Activated T-cell treated with anti-CD3 and anti-CD28 coated beads, Interleukin-2, amount 50 U/mL, for 48 hours (primary cell): Measurements from ENCODE around the gene CDK18.
A peak's percentile ranks its signal among the peaks of the same experiment; 100 is the strongest.

Experiments used
- DNase-seq, 2 experiments: peaks; one replicate each; pipeline ENCODE4 v3.0.0-alpha.2; 2020

Gene CDK18

DNA sequence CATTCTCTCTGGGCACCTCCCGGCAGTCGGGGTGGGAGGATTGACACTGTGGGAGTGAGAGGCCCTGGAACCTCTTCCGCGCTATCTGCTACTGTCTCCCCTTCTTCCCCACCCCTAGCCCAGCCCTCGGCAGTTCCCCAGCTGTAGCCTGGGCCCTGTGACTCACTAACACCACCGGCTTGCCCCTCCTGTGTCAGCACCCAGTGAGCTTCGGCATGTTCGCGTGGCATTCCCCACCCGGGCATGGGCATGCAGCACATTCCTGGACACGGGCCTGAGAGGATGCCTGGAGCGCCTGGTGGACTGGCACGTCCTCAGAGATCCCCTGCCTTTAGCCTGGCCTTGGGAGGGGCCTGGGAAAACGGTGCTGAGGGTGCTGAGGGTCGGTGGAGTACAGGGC lies 1.3 kb downstream of the CDK18 start:
- no peak for DNase-seq

DNA sequence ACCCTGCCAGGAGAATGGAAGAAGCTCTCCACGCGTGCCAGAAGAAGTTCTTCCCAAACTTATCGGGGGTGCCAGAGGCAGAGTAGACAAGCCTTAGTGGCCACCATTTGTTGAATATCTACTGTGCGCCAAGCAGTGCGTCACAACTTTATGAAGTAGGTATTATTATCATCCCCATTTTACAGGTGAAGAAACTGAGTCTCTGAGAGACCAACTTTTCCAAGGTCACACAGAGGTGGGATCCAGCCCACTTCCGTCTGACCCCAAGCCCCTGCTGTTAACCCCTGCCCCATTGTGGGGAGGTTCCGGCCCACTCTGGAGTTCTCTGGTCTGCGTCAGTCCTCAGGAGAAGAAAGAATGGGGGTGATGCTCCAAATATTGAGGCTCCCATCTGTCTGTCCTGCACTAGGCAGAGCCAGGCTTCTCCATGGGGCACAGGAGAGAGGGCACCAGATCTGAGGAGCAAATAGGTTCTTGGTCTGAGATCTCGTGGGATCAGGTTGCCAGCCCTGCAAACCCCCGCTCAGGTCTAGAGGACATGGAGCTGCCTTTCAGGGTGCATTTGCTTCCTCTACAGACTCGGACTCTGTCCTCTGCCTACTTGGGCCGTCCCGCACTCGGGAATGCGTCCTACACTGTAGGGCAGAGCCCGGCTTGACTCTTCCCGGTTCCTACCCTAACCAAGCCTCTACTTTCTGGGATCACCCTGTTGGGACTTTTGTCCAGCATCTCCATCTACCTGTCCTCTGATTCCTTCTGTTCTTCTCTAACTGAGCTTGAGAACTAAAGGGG lies 2.1 kb downstream of the CDK18 start:
- DNase-seq, result no peak

DNA sequence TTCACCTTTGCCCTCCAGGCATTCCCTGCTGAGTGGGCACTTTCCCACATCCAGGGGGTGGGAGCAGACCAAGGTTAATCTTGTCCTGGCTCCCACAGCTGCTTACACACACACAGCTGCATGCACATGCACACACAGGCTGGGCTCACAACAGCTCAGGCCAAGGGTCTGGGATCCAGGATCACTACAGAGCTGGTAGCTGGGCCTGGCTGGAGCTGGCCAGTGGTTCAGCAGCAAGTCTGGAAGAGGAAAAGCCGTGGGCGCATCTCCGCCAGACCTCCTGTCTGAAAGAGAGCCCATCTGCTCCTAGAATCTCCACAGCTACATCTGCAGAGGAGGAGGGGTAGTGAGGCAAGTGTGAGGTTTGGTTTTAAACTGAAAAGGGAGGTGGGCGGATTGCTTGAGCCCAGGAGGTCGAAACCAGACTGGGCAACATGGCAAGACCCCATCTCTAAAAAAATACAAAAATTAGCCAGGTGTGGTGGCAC lies 3.8 kb downstream of the CDK18 start:
- no peak for DNase-seq

DNA sequence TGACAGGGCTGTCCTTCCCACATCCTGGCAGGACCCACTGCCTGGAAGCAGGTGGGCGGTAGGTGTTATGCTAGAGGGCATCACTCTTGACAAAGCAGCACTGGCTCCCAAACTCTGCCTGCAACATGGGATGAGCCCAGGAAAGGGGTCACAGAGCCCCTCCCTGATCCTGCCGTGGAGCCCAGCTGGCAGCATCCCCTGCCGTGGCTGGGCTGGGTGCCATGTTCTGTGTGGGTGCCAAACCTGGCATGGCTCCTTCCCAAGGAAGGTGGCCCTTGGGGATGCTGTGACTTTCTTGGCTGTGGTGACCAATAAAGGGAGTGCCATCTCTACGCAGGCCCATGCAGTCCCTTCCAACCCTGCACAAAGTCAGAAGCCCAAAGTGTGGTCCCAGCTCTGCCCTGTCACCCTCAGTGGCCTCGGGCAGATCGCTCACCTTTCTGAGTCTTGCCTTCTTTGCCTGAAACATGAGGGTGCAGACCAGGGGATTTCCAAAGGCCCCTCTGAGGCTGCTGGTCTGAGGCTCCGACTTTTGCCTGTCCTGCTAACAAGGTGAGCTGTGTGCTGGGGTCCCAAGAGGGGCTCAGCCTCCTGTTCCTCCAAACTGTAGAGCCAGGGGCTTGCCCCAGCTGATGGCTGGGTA lies 6.0 kb downstream of the CDK18 start:
- no peak for DNase-seq

DNA sequence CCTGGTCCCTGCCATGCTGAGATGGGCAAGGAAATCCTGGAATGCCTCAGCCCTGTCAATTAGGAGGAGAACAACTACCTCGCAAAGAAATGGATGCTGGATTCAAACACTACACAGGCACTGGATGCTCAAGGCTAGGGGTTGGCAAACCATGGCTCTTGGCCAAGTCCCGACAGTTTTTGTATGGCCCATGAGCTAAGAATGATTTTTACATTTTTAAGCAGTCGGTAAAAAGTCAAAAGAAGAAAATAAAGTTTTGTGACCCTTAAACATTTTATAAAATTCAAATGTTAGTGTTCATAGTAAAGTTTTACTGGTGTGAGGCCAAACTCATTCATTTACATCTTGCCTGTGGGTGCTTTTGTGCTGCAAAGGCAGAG lies 6.5 kb downstream of the CDK18 start:
- DNase-seq, result no peak

DNA sequence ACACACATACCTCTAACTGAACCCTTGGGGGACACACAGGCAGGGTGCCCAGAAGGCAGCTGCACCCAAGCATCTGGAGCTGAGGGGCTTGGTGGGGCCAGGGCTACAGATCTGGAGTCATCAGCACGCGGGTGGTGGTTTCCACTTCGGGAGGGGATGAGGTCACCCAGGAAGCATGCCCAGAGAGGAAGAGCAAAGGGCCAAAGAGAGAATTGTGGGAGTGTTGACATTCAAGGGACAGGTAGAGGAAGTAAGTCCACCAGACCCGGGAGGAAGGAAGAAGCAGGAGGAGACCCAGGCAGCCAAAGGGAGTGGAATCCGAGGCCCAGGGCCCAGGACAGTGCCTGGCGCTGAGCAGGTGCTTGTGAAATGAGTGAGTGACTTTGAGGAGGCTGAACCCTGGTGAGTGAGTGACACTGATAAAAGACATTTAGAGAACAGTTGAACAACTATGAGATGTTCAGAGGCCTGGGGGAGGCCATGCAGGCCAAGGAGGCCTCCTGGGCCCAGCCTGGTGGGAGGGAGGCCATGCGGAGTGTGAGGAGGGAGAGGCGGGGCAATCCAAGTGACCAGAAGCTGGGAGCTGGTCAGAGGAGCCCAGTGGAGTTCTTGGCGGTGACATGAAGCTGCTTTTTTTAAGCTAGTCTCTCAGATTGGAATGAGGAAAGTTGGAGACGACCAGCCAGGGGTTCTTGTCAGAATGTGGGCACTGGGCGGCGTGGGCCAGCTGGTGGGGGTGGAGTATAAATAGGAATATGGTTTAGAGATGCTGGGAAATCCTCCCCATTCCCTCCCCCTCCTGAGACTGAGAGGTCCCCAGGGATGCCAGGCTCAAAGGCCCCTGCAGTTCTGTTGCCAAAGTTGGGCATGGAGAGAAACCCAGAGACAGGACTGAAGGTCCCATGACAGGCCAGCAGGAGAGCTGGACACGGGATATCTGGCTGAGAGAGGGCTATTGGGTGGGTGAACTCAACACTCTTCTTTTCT lies 7.9 kb downstream of the CDK18 start:
- no peak for DNase-seq

DNA sequence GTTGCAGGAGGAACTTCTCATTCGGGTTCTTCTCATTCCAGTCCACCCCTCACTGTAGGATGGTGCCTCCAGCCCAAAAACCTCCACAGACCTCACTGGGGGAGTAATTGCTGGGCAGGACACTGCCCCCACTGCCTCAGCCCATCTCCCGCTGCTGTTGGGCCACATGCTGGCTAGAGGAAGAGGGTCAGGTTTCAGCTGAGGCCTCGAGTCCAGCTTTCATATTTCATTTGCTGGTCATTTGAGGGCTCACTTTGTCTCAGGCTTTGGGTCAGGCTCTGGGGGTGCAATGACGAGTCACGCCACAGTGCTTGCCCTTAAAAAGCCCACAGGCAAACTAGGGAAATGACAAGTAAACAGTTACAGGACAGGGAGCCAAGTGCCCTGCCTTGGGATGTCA lies 9.3 kb downstream of the CDK18 start:
- no peak for DNase-seq

DNA sequence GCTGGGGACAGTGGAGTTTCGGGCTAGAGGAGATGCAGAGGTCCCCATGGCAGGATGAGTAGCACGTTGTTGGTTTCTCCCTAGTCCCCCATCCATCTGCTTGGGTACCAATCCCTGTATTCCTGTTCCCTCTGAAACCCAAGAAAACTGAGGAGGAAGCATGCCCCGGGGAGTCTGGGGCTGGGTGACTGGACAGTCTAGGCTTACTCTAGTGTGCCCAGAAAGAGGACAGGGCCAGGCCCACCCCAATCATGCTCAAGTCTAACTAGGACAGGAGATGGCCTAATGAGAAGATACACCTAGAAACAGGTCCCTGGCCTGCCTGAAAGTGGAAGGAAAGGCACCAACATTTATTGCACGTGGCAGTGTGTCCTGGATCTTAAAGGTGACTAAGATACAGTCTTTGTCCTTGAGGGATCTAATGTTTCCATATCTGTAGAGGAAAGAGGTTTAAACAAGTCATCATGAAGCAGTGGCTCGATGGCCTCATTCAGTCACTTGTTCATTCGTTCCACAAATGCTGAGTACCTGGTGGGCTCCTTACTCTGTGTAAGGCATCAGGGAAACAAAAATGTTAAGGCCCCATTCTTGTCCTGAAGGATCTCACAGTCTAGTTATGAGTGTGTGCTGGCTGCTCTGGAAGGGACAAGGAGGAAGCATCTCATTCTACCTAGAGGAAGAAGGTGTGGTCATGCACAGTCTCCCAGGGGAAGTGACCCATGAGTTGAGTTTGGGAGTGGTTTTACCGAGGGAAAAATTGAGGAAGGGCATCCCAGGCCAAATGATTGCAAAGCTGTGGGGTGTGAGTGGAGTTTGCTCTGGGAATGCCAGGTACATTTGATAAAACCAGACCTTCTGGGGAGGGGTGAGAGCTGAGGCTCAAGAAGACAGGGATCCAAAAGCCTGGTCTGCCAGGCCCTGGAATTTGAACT lies 10.0 kb downstream of the CDK18 start:
- DNase-seq, result no peak

DNA sequence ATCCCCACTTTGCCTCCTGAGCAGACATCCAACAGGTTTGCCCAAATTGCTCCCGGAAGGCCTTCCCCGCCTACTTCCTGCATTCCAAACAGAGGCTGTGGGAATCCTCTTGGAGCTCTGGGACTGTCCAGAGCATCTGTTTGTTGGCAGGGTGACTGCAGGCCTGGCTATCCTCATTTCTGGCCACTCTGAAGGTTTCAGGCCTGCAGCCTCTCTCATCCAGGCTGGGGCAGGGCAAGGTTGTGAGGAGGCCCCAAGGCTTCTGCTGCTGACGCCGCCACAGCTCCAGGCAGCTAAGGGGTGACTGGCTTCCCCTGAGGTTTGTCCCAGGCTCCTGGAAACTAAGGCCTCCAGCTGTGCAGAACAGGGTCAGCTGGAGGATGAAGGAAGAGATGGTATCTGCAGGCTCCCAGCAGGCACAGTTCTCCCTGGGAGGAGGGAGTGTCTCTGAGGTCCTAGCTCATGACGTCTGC lies 11.3 kb downstream of the CDK18 start:
- DNase-seq, result no peak

DNA sequence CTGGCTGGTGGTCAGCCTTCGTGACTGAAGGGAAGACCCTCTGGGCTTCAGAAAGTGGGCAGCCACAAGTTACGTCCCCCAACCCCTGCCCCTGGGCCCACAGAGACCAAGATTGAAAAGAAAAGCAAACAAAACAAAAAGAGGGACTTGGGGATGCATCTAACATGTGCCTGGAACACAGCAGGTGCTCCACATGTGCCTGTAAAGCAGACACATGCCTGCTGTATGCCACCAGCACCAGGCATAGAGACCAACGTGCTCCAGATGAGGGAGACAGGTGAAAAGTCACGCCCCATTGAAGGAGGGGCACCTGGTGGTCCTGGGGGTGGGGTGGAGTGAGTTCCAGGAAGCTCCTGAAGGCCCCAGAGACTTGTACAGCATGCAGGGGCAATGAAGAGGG lies 11.9 kb downstream of the CDK18 start:
- no peak for DNase-seq

DNA sequence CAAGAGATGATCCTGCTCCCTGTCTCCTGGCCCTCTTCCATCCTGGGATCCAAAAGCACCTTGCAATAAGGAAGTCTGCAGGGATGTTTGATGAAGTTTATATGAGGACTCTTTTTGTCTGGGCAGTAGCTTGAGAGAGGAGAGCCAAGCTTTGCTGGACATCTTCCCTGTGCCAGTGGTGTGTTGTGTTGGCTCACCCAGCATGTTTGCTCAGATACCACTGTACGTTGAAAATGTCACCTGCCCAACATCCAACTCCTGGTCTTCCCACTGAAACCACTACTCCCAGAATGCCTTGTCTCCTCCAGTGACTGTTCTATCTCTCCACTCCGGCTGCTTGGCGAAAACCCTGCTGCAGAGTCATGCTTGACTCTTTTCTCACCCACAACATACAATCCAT lies 12.8 kb downstream of the CDK18 start:
- DNase-seq, result no peak

DNA sequence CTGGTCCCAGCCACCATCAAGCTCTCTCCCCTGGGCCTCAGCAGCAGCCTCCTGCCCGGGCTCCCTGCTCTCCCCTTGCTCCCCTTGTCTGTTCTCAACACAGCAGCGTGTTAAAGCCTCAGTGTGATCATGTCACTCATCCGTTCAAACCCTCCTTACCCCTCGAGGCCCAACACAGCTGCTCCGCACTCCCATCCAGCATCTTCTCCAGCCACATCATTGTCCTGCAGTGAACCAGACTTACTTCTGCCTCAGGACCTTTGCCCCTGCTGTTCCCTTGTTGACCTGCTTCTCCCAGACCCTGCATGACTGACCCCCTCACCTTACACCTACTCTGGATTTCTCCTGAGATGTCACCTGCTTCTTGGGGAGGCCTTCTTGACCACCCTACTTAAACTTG lies 13.3 kb downstream of the CDK18 start:
- DNase-seq, result no peak

DNA sequence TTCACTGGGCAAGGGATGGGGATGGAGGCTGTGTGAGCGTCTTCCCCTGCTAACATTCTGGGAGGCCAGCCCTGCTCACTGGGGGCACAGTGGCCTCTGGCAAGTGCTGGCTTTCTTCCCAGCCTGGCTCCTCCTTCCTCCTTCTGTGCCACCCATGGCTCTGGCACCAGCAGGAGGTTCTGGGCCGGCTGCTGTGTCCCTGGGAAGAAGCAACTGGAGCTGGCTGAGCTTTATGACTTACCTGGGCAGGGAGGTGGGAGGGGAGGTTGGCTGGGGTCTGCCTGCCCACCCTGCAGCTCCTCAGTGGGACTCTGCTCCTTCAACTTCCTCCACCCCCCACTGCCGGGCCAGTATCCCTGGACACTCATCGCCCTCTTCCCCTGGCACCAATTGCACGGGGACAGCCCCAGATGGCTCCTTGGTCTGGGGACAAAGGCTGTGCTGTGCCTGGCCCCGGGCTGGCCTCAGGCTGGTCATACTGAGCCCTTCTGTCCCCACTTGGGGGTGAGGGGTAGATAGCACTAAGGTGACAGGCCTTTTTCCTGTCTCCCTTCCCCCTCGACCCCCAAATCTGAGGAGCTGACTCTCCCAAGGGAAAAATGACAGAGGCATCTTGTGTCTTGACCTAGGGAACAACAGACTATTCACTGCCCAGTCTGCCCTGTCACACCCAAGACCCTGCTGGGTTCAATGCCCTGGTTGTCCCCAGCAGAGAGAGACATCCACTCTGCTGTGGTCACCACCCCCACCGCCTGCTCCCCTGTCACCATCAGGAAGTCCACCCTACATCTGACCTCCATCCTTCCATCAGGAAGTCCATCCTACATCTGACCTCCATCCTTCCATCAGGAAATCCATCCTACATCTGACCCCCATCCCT lies 14.4 kb downstream of the CDK18 start:
- no peak for DNase-seq

DNA sequence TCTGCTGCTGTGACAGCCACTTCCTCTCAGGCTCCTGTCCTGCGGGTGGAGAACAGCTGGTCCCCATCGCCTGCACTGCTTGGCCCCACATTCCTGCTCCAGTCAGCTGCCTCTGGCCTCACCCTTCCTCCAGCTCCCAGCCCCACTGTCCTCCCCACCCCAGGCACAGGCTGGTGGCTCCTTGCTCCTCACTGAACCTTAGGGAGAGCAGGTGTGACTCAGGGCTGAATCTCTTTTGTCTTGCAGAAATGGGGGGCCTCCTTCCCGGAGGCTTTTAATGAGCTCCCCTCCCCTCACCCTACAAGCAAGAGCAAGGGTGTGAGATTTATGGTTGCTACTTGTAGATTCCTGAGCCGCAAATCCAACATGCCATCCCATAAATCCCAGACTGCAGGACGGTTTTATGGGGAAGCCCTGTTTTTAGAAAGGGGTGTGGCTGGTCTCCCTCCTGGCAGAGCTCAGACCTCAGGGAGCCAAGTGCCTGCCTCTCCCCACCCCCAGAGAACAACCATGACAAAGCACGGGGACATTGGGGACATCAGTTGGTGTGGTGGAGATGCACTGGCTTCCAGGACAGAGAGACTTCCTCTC lies 15.2 kb downstream of the CDK18 start:
- DNase-seq, result no peak

DNA sequence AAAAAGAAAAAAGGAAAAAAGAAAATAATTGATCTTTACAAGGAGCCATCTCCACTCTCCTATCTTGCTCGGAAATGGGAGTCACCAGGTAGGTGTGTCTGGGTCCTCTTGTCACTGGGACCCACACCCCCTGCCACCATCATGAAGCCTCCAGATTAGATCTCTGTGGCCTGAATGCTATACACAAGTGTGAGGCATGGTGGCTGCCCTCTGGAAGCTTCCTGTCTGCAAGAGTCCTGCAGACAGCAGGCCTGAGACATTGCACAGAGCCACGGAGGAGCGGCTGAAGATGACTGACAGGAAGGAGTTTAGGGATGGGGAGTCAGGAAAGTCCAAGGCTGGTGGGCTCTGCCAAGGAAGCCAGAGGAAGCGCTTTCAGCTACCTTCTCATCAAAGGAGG lies 16.2 kb downstream of the CDK18 start:
- DNase-seq, result no peak

DNA sequence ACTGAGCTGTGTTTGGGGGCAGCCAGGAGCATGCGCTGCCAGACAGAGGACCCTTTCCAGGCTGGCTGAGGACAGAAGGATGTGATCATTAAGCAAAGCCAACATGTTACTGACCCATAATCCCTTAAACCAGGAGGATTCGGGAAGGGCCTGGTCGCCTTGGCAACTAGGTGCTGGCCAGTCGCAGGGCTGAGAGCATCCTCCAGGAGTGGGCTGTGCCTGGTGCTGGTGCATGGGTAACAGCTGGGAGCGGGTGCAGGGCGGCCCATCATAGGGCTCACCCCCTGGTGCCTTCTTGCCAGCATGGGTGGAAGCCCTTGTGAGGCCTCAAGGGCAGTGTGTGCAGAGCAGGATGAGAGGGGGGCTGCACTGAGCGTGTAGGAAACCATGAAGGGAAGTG lies 17.2 kb downstream of the CDK18 start:
- DNase-seq, result no peak

DNA sequence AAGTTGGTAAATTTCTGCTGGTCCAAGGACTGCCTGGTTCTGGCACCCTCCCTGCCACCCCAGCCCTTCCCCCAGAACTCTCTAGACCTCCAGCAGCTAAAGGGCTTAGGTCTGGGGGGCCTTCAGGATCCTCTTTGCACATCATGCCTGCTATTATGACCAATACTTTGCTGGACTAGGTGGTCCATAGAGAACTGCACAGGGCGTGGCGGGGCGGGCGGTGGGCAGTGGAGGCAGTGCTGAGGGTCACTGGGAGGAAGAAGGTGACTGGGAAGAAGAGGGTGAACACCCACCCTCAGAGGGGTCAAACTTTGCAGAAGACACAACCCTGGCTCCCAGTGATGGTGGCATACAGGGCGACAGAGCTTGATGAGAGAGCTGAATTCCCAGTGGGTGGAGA lies 18.2 kb downstream of the CDK18 start:
- DNase-seq, result no peak

DNA sequence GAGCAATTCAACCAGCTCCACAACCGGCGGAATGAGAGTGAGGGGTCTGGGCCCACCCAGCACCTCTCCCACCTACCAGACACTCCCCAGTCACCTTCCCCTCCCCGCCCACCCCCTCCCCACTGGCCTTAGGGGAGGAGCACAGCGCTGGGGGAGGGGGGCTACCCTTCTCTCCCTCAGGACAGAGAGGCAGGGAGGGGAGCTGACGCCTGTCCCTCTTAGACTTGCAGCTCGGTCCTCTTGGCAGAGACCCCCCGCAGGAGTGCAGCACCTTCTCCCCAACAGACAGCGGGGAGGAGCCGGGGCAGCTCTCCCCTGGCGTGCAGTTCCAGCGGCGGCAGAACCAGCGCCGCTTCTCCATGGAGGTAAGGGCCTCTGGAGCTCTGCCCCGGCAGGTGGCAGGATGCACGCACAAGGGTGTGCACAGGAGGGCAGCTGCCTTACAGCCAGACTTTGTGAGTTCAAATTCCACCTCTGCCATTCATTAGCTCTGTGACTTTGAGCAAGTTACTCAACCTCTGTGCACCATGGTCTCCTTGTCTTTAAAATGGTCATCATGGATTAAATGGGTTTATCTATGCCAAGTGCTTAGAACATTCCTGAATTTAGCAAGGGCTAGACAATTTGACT lies 18.9 kb downstream of the CDK18 start:
- DNase-seq, result no peak

DNA sequence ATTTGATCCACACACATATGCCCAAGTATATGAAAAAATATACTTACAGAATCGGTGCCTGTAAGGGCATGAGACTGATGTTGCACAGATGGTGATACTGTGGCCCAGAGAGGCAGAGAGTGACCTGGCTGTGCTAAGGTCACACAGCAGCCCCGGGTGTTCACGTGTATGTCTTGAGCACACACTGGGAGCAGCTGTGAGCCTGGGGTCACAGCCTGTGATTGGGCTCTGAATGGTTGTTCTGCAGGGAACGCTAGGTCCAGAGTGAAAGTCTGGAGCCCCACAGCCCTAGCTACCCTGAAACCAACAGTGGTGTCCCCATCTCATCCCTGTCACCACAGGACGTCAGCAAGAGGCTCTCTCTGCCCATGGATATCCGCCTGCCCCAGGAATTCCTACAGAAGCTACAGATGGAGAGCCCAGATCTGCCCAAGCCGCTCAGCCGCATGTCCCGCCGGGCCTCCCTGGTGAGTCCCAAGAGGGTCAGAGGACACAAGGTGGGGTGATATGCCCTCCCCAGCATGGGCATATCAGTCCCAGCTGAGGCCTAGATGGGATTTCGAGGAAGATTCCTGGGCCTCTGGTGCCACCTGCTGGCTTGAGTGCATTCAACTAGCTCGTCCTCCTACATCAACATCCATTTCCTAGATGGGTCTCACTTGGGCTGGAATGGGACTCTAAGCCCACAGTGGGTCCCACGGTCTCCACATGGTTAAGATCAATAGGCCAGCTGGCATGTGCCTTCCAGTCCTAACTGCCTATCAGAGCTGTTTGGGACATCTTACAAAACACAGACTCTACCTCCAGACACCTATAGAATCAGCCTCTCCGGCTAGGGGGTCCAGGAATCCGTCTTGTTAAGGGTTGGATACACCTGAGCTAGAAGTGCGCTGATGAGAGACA lies 19.7 kb downstream of the CDK18 start:
- peak; percentile 84 to 88 for DNase-seq
